Measurements from ENCODE around the gene TEX13C. TPM values are rescaled to one million over a fixed set of nuclear protein-coding genes. Genes with fewer than 3 reads are reported as not detected.

Gene TEX13C
- total RNA-seq, 3 donors from 2014 or later (not counting 1 experiment from before 2014, with no cell fraction given): not detected

DNA sequence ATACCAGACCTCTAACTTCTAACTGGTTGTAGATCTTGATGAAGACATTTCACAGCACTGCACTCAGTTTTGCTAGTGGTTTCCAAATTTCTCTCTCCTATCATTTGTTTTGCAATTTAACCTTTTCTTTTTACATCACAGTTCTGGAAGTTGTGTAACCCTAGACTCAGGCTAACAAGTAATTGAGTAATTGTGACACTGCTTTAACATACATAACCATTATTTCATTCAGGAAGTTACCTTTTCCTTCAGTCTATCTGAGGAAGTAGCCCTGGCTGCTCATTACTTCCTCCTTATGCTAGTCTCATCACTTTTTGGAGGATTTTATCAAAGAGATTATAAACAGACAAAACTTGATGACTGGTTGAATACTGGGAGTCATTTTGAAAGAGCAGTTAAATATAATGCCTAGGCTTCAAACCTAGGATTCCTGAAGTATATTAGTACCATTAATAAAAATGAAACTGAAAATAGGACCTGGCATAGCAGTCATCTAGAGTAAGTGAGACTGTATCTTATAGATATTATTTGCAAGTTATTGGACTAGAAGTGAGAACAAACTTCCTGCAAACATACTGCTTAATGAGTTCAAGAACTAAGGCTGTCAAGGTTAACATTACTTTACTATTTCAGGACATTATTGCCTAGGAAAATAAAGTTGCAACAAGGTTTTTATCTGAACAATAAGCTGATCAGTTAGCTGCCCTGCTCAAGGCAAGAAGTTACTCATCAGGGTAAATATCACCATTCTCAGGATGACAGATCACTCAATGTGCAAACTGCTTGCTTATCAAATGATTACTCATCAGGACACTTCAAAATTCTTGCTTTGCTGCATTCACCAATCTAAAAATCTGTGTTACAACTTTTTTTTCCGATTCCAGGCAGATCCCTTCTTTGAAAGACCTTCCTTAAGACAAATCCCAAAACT lies 25.6 kb upstream of the TEX13C start:
- H3K4me1 Mint-ChIP-seq: no peaks in the 10 kb centered on the region
- ATAC-seq (no peak), DNase-seq (no peak)
- Histone ChIP-seq H3K4me3 (ENCODE audit: low read length) (no peak overlapping the region), H3K27me3 (ENCODE audit: control insufficient read depth, insufficient read depth, low read length) (no peaks in the 10 kb centered on the region), H3K9me3 (ENCODE audit: control insufficient read depth, insufficient read depth, low read length) (no peaks in the 10 kb centered on the region), H3K36me3 (ENCODE audit: control insufficient read depth, insufficient read depth, low read length) (no peaks in the 10 kb centered on the region), H3K4me1 (ENCODE audit: control insufficient read depth, insufficient read depth, low read length) (no peaks in the 10 kb centered on the region), H3K27ac (ENCODE audit: low read length) (no peak overlapping the region)
- H3K27ac Mint-ChIP-seq: no peak overlapping the region
- 33% methylated on average over 1 of the region's 1 CpG for WGBS (ENCODE audit: insufficient coverage)
- TF ChIP-seq, protein P1, sequence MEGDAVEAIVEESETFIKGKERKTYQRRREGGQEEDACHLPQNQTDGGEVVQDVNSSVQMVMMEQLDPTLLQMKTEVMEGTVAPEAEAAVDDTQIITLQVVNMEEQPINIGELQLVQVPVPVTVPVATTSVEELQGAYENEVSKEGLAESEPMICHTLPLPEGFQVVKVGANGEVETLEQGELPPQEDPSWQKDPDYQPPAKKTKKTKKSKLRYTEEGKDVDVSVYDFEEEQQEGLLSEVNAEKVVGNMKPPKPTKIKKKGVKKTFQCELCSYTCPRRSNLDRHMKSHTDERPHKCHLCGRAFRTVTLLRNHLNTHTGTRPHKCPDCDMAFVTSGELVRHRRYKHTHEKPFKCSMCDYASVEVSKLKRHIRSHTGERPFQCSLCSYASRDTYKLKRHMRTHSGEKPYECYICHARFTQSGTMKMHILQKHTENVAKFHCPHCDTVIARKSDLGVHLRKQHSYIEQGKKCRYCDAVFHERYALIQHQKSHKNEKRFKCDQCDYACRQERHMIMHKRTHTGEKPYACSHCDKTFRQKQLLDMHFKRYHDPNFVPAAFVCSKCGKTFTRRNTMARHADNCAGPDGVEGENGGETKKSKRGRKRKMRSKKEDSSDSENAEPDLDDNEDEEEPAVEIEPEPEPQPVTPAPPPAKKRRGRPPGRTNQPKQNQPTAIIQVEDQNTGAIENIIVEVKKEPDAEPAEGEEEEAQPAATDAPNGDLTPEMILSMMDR (IDR thresholded peaks at IDR 0.05): no peak
- no peaks in the 10 kb centered on the region for H3K27me3 Mint-ChIP-seq (ENCODE audit: low read depth in 2 of 2)
- no peak overlapping the region for H3K4me3 Mint-ChIP-seq
- no peaks in the 10 kb centered on the region for H3K9me3 Mint-ChIP-seq
- H3K36me3 Mint-ChIP-seq: no peaks in the 10 kb centered on the region
- intact Hi-C loops (cut with micrococcal nuclease): no loop called here

DNA sequence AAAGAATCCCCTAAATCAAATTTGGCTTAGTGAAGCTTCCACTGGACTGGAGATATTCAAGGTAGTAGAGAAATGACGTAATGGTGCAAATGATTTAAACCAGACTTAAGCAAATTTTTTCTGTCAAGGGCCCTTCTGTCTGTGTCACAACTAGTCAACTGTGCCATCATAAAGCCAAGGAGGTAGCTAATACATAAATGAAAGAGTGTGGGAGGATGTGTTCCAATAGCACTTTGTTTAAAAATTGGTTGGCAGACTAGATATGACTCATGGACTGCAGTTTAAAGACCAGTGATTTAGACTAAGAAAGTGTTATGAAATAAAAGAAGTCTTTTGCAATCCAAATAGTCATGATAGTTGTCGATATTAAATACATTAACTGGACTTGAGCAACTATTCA lies 24.3 kb upstream of the TEX13C start:
- no peak overlapping the region for H3K4me3 Mint-ChIP-seq
- H3K27ac ChIP-seq (ENCODE audit: low read length): no peak overlapping the region
- H3K27ac Mint-ChIP-seq: no peak overlapping the region
- no peaks in the 10 kb centered on the region for H3K36me3 Mint-ChIP-seq
- H3K9me3 ChIP-seq (ENCODE audit: control insufficient read depth, insufficient read depth, low read length): no peaks in the 10 kb centered on the region
- ATAC-seq (no peak), DNase-seq (no peak)
- H3K27me3 Mint-ChIP-seq (ENCODE audit: low read depth in 2 of 2): no peaks in the 10 kb centered on the region
- TF ChIP-seq, protein P1 (IDR thresholded peaks at IDR 0.05): no peak
- no peaks in the 10 kb centered on the region for H3K4me1 Mint-ChIP-seq
- H3K27me3 ChIP-seq (ENCODE audit: control insufficient read depth, insufficient read depth, low read length): no peaks in the 10 kb centered on the region
- 80% methylated on average over 1 of the region's 2 CpGs for WGBS (ENCODE audit: insufficient coverage)
- H3K9me3 Mint-ChIP-seq: no peaks in the 10 kb centered on the region
- H3K36me3 ChIP-seq (ENCODE audit: control insufficient read depth, insufficient read depth, low read length): no peaks in the 10 kb centered on the region
- intact Hi-C loops (cut with micrococcal nuclease): no loop called here
- no peaks in the 10 kb centered on the region for H3K4me1 ChIP-seq (ENCODE audit: control insufficient read depth, insufficient read depth, low read length)
- H3K4me3 ChIP-seq (ENCODE audit: low read length): no peak overlapping the region

DNA sequence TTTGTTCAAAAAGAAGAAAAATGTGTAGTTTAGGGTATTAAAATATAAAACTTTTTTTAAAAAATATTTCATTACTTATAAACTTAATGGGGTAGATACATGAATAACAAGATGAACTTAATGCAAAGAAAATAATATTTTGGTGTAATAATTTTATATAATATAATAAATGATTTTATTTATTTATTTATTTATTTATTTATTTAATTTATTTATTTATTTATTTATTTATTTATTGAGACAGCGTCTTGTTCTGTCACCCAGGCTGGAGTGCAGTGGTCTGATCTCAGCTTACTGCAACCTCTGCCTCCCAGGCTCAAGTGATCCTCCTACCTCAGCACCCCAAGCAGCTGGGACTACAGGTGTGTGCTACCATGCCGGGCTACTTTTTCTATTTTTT lies 20.8 kb upstream of the TEX13C start:
- no peaks in the 10 kb centered on the region for H3K36me3 ChIP-seq (ENCODE audit: control insufficient read depth, insufficient read depth, low read length)
- ATAC-seq (no peak), DNase-seq (no peak)
- no peaks in the 10 kb centered on the region for H3K27me3 ChIP-seq (ENCODE audit: control insufficient read depth, insufficient read depth, low read length)
- TF ChIP-seq, protein P1 (IDR thresholded peaks at IDR 0.05): no peak
- H3K27ac ChIP-seq (ENCODE audit: low read length): no peak overlapping the region
- H3K4me3 Mint-ChIP-seq: no peak overlapping the region
- no peak overlapping the region for H3K4me3 ChIP-seq (ENCODE audit: low read length)
- H3K4me1 ChIP-seq (ENCODE audit: control insufficient read depth, insufficient read depth, low read length): no peaks in the 10 kb centered on the region
- H3K27ac Mint-ChIP-seq: no peak overlapping the region
- no peaks in the 10 kb centered on the region for H3K9me3 ChIP-seq (ENCODE audit: control insufficient read depth, insufficient read depth, low read length)
- H3K4me1 Mint-ChIP-seq: no peaks in the 10 kb centered on the region
- peaks cover 0 to 6% of the 10 kb centered on the region in 2 donors for H3K27me3 Mint-ChIP-seq (ENCODE audit: low read depth in 2 of 2)
- WGBS (ENCODE audit: insufficient coverage): 100% methylated on average over 1 of the region's 2 CpGs
- H3K36me3 Mint-ChIP-seq: no peaks in the 10 kb centered on the region
- intact Hi-C loops (cut with micrococcal nuclease): no loop called here
- H3K9me3 Mint-ChIP-seq: no peaks in the 10 kb centered on the region

Measured in natural killer cell (primary cell).